Liver (tissue), 3 donors: Measurements from ENCODE around the gene GAMT.

Source experiments
- ATF3 ChIP-seq: IDR thresholded peaks from 2 replicates; pipeline ENCODE4 v1.6.1; 2016; ENCODE audit warnings: antibody characterized with exemption
- EGR1 ChIP-seq, 2 donors: IDR thresholded peaks; 2 replicates each; pipeline ENCODE4 v1.6.1; 2016 to 2018; ENCODE audit warnings: antibody characterized with exemption in 2 of 2, low read depth in 2 of 2
- FOXA1 ChIP-seq: IDR thresholded peaks from 2 replicates; pipeline ENCODE4 v1.6.1; 2016; ENCODE audit warnings: antibody characterized with exemption
- GABPA ChIP-seq, 2 donors: IDR thresholded peaks in 1 of 2; conservative IDR thresholded peaks in 1 of 2; 2 replicates each; pipeline ENCODE4 v1.6.1; 2016; ENCODE audit warnings: antibody characterized with exemption in 2 of 2, mild to moderate bottlenecking in 1 of 2, moderate library complexity in 1 of 2
- JUND ChIP-seq, 2 donors: IDR thresholded peaks; 2 replicates each; pipeline ENCODE4 v1.6.1; 2016; ENCODE audit warnings: antibody characterized with exemption in 2 of 2
- NR2F2 ChIP-seq: IDR thresholded peaks from 2 replicates; pipeline ENCODE4 v1.6.1; 2016; ENCODE audit warnings: antibody characterized with exemption
- YY1 ChIP-seq: IDR thresholded peaks from 2 replicates; pipeline ENCODE4 v1.6.1; 2016; ENCODE audit warnings: antibody characterized with exemption, mild to moderate bottlenecking
- TF ChIP-seq, protein P1 (sequence below): fragments of 150-350 bp; IDR thresholded peaks from 2 replicates; pipeline ENCODE4 v1.5.1; 2017; ENCODE audit warnings: improper control_type of control experiment, low read depth, low read length; ENCODE audit not compliant: missing input control
- TF ChIP-seq, protein P2 (sequence below): IDR thresholded peaks from 2 replicates; pipeline ENCODE4 v1.6.1; 2016; ENCODE audit warnings: antibody characterized with exemption, mild to moderate bottlenecking
- TF ChIP-seq, protein P3 (sequence below): IDR thresholded peaks from 2 replicates; pipeline ENCODE4 v1.6.1; 2016; ENCODE audit warnings: antibody characterized with exemption
- donor health status: healthy.
- donor health status: healthy.

DNA sequence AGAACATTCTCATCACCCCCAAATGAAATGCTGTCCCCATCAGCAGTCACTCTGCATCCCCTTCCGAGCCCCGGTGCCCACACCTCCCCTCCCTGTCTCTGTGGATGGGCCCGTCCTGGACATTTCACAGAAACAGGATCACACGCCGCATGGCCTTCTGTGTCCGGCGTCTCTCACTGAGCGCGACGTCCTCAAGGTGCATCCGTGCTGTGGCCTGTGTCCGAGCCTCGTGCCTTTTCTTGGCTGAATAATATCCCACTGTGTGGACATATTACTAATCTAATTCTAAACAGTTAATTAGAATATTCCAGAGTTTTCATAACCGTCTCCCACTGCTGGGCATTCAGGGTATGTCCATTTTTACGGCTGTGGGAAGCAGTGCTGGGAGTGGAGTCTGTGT lies 8.9 kb downstream of the GAMT start:
- TF ChIP-seq GABPA (IDR thresholded peaks at IDR 0.05 in 1 of 2, conservative IDR thresholded peaks at IDR 0.05 in 1 of 2) (no peak), YY1 (no peak), EGR1 (IDR thresholded peaks at IDR 0.05; ENCODE audit: low read depth in 2 of 2) (no peak), FOXA1 (no peak), JUND (IDR thresholded peaks at IDR 0.05) (no peak), ATF3 (no peak), NR2F2 (no peak)
- TF ChIP-seq, protein P1, sequence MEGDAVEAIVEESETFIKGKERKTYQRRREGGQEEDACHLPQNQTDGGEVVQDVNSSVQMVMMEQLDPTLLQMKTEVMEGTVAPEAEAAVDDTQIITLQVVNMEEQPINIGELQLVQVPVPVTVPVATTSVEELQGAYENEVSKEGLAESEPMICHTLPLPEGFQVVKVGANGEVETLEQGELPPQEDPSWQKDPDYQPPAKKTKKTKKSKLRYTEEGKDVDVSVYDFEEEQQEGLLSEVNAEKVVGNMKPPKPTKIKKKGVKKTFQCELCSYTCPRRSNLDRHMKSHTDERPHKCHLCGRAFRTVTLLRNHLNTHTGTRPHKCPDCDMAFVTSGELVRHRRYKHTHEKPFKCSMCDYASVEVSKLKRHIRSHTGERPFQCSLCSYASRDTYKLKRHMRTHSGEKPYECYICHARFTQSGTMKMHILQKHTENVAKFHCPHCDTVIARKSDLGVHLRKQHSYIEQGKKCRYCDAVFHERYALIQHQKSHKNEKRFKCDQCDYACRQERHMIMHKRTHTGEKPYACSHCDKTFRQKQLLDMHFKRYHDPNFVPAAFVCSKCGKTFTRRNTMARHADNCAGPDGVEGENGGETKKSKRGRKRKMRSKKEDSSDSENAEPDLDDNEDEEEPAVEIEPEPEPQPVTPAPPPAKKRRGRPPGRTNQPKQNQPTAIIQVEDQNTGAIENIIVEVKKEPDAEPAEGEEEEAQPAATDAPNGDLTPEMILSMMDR: no peak
- TF ChIP-seq, protein P2, sequence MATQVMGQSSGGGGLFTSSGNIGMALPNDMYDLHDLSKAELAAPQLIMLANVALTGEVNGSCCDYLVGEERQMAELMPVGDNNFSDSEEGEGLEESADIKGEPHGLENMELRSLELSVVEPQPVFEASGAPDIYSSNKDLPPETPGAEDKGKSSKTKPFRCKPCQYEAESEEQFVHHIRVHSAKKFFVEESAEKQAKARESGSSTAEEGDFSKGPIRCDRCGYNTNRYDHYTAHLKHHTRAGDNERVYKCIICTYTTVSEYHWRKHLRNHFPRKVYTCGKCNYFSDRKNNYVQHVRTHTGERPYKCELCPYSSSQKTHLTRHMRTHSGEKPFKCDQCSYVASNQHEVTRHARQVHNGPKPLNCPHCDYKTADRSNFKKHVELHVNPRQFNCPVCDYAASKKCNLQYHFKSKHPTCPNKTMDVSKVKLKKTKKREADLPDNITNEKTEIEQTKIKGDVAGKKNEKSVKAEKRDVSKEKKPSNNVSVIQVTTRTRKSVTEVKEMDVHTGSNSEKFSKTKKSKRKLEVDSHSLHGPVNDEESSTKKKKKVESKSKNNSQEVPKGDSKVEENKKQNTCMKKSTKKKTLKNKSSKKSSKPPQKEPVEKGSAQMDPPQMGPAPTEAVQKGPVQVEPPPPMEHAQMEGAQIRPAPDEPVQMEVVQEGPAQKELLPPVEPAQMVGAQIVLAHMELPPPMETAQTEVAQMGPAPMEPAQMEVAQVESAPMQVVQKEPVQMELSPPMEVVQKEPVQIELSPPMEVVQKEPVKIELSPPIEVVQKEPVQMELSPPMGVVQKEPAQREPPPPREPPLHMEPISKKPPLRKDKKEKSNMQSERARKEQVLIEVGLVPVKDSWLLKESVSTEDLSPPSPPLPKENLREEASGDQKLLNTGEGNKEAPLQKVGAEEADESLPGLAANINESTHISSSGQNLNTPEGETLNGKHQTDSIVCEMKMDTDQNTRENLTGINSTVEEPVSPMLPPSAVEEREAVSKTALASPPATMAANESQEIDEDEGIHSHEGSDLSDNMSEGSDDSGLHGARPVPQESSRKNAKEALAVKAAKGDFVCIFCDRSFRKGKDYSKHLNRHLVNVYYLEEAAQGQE: no peak
- TF ChIP-seq, protein P3, sequence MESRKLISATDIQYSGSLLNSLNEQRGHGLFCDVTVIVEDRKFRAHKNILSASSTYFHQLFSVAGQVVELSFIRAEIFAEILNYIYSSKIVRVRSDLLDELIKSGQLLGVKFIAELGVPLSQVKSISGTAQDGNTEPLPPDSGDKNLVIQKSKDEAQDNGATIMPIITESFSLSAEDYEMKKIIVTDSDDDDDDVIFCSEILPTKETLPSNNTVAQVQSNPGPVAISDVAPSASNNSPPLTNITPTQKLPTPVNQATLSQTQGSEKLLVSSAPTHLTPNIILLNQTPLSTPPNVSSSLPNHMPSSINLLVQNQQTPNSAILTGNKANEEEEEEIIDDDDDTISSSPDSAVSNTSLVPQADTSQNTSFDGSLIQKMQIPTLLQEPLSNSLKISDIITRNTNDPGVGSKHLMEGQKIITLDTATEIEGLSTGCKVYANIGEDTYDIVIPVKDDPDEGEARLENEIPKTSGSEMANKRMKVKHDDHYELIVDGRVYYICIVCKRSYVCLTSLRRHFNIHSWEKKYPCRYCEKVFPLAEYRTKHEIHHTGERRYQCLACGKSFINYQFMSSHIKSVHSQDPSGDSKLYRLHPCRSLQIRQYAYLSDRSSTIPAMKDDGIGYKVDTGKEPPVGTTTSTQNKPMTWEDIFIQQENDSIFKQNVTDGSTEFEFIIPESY: no peak
